AG10803 (cell line): Measurements from ENCODE around the gene GBX1.

Experiments used
- DNase-seq: peaks from one replicate; pipeline ENCODE4 v3.0.0; 2010; ENCODE audit warnings: low read depth
- H3K4me3 ChIP-seq: 2 replicates; pipeline ENCODE4 v1.5.1; 2011; ENCODE audit warnings: mild to moderate bottlenecking, low read length, control low read depth
- TF ChIP-seq, protein P1 (sequence below): conservative IDR thresholded peaks from 2 replicates; pipeline ENCODE4 v1.5.1; 2011; ENCODE audit warnings: mild to moderate bottlenecking, low read length, control low read depth, inconsistent platforms

GBX1 gene

DNA sequence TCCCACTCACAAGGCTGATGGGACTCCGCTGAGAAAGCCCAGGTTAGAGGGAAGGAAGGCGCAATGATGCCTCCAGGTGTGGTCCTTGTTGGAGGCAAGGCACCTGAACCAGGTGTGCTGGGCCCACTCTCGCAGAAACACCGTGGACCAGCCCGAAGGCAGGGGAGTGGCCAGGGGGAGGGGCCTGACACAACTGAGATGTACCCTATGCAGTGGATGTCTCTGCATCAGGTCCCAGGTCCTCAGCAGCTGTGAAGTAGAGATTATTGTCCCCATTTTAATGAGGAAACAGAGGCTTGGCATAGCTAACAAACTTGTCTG, 32.0 kb downstream of the GBX1 start:
- no peak for DNase-seq
- no peak overlapping the region for H3K4me3 ChIP-seq
- TF ChIP-seq, protein P1, sequence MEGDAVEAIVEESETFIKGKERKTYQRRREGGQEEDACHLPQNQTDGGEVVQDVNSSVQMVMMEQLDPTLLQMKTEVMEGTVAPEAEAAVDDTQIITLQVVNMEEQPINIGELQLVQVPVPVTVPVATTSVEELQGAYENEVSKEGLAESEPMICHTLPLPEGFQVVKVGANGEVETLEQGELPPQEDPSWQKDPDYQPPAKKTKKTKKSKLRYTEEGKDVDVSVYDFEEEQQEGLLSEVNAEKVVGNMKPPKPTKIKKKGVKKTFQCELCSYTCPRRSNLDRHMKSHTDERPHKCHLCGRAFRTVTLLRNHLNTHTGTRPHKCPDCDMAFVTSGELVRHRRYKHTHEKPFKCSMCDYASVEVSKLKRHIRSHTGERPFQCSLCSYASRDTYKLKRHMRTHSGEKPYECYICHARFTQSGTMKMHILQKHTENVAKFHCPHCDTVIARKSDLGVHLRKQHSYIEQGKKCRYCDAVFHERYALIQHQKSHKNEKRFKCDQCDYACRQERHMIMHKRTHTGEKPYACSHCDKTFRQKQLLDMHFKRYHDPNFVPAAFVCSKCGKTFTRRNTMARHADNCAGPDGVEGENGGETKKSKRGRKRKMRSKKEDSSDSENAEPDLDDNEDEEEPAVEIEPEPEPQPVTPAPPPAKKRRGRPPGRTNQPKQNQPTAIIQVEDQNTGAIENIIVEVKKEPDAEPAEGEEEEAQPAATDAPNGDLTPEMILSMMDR = no peak

GRCh38 chr7:151134743-151135524, 32.6 kb downstream of the GBX1 start:
- no peak for DNase-seq
- no peak overlapping the region for H3K4me3 ChIP-seq
- TF ChIP-seq, protein P1 = no peak

DNA sequence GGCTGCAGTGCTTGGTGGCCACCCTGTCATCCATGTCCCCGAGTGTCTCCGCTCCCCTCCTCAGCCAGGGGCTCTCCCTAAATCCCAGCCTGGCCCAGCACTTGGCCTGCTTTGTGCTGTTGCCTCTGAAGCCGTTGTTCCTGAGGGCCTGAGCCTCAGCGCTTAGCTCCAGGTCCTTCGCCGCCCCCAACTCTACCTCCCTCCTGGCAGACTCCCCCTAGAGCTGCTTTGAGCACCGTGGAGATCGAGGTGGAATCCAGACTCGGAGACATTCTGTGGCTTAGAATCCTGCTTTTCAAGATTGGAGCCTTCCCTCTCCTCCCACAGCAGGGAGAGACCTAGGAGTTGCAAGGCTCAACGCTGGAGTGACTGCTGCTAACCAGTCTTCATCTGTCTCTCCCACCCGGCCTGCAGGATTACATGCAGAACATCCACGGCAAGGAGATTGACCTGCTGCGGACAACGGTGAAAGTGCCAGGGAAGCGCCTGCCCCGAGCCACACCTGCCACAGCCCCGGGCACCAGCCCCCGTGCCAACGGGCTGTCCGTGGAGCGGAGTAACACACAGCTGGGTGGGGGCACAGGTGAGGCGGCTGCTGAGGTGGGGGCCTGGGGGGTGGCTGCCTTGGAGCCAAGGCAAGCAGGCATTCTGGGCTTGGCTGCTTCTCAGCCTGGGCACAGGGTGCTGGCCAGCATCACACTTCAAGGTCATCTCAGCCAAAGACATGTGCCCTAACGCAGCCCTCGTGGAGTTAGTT, 33.3 kb downstream of the GBX1 start:
- H3K4me3 ChIP-seq = no peak overlapping the region
- no peak for DNase-seq
- TF ChIP-seq, protein P1 = no peak

DNA sequence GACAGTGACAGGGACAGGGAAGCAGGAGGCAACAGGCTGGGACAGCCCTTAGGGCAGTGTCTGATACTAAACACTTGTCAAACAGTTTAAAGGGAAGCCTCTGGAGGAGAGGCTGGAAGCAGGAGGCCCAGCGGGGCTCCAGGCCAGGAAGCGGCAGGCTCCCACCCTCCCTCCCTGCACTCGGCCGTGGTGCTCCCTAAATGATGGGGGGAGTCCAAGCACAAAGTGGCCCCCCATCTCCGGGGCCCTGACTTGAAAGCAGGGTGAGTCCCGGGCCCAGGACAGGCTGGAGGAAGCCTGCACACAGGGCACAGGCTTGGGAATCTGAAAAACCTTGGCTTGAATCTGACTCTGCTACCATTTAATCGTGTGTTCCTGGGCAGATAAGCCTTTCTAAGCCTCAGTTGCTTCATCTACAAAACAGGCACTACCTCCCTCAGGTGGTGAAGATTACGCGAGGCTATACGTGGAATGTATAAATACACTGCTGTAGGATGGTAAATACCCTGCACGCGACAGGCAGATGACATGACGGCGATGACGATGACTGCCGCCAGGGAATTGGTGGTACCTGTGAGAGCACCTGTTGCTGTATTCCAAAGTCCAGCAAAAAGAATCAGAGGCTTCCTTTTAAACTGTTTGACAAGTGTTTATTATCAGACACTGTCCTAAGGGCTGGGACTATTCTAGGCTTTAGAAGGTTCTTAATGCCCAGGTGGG, 34.1 kb downstream of the GBX1 start:
- DNase-seq = no peak
- TF ChIP-seq, protein P1 = no peak
- H3K4me3 ChIP-seq = no peak overlapping the region

- DNase-seq = no peak
- no peak overlapping the region for H3K4me3 ChIP-seq
- TF ChIP-seq, protein P1 = no peak
Measured at GRCh38 chr7:151132461-151133205, 34.9 kb downstream of the GBX1 start.

DNA sequence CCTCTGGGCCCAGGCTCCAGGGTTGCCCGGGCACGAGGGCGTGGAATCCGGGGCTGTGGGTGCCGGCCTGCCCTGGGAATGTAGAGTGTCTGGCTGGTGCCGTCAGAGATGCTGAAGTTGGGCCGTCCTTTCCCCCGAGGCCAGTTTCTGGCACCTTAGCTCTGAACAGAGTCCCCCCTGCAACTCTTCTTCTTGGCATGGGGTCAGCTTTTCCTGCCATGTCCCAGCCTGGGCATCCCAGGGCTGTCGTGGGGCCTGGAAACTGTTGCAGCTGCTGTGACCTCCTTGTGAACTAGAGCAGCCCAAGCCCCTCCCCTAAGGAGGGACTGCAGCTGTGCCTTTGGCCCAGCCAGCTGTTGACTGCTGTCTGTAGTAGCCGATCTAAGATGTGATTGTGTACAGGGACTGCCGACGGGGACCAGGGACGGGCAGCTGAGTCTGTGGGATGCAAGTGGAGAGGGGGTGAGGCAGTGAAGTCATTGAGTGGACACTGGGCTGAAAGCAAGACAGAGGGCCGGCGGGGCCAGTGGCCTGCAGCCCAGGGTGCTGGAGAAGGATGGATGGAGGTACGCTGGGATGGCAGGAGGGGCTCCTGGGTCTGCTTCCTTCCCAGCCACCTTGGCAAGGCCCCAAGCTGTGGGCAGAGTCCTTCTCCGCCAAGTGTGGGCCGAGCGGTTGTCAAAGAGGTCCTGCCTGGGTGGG, 35.8 kb downstream of the GBX1 start:
- no peak for DNase-seq

More for the DNA sequence above, 35.8 kb downstream of the GBX1 start:
- TF ChIP-seq, protein P1 = no peak
- H3K4me3 ChIP-seq = no peak overlapping the region
